Activated T-cell treated with anti-CD3 and anti-CD28 coated beads, Interleukin-2, amount 50 U/mL, for 1 hour (primary cell): ENCODE measurements around the gene MORF4L1.
"Not testable (repeated sequence)": the region's sequence is repeated elsewhere in the genome, so short reads cannot be mapped to it uniquely, and the experiment has no call there.

Source experiments
- DNase-seq: peaks from one replicate; pipeline ENCODE4 v3.0.0-alpha.2; 2020

Gene MORF4L1, protein sequence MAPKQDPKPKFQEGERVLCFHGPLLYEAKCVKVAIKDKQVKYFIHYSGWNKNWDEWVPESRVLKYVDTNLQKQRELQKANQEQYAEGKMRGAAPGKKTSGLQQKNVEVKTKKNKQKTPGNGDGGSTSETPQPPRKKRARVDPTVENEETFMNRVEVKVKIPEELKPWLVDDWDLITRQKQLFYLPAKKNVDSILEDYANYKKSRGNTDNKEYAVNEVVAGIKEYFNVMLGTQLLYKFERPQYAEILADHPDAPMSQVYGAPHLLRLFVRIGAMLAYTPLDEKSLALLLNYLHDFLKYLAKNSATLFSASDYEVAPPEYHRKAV

GRCh38 chr15:78872155-78872971 is at the start of gene MORF4L1:
TSS of gene MORF4L1 (plus strand) at chr15:78872890. CDS start at chr15:78873018, 128 bp downstream.
- DNase-seq: peak; percentile 96

DNA sequence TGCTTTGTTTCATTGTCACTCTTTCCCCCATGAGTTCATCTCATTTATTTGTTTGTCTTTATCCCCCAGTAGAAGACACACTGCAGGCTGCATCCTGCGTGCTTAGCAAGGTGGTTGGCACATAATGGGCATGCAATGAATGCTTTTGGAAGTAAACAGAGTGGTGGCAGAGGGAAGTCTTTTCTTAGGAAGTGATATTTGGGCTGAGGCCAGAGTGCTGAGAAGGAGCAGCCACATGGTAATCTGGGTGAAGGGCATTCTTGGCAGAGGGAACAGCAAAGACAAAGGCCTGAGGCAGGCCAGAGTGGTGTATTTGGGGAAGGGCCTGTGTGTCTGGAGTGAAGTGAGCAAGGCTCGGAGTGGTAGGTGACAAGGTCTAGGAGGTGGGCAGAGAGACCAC is 43.8 kb upstream of the MORF4L1 start:
- DNase-seq: no peak

DNA sequence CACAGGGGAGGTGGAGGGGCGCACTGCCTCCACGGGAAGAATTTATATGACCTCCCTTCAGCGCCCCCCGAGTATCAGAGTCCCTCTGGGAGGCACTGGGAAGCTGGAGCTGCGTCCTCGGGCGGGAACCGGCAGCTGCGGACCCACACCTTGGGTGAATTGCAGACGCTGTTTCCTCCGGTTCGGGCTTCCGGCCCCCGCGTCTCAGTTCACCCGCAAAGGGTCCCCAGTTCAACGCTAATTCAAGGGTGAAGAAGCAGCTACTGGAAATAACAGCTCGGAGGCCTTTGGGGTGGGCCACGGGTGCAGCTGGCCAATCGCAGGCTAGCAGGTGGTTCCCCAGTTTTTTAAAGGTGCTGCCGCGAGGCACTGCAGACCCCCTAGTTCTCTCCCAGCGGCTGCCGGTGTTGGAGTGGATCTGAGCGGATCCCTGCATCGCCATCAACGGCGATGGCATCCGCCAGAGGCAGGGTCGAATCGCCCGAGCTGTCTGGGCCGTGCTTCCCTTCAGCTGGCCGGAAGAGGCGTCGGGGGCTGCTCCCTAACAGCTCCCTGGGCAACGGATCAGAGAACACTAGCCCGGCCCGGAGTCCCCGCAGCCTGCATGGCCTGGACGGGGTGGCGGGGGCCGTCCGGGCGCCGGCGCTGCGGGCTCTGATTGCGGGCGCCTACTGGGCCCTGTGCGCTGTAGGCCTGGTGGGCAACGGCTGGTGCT is 42.0 kb upstream of the MORF4L1 start:
- DNase-seq: peak; percentile 26

DNA sequence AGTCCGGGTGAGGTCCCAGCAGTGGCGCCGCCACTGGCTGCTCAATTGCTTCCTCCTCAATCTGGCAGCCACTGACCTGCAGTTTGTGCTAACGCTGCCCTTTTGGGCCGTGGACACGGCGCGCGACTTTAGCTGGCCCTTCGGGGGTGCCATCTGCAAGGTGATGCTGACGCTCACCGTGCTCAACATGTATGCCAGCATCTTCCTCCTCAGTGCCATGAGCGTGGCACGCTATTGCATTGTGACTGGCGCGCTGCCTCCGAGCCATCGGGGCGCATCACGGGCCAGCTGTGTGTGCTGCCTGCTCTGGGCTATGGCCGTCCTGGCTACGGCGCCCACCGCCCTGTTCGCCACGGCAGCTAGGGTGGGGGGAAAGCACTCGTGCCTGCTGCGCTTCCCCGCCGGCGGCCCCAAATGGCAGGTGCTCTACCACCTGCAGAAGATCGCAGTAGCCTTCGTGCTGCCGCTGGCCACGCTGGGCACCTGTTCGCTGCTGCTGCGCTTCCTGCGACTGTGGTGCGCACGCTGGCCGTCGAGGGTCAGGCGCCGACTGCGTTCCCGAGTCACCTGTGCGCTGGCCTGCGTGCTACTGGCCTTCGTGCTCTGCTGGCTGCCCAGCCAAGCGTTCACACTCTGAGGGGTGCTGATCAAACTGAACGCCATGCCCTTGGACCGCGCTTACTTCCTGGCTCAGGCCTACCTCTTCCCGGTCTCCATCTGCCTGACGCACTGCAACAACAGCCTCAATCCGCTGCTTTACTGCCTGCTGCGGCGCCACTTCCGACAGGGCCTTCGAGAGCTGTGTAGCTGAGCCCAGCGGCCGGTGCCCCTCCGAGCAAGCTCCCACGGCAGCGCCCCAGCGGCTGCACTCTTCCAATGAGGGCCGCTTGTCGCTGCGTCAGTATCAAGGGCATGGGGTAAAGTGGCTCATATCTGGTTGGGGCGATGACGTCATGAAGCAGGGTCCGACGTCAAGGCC is 41.2 kb upstream of the MORF4L1 start:
- DNase-seq: no peak

DNA sequence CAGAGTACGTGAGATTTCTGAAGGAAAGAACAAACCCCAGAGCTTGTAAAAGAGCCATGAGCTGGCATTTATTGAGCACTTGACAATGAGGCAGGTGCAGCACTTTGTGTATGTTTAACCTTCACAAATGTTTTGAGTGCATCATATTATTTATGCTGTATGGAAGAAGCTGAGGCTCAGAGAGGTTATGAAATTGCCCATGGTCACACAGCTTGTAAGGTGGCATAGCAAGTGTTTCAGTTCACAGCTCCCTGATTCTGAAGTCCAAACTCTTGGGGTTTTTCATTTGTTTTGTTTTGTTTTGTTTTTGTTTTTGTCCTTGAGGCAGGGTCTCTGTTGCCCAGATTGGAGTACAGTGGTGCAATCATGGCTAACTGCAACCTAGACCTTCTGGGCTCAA is 36.4 kb upstream of the MORF4L1 start:
- DNase-seq: no peak

GRCh38 chr15:78837131-78837530 is 35.6 kb upstream of the MORF4L1 start:
- DNase-seq: no peak

- DNase-seq: no peak
These were observed 35.1 kb upstream of the MORF4L1 start for GRCh38 chr15:78837543-78837942.

- no peak for DNase-seq
These were observed 34.2 kb upstream of the MORF4L1 start for GRCh38 chr15:78838489-78838888.

- not testable (repeated sequence) for DNase-seq
These were observed 33.5 kb upstream of the MORF4L1 start for GRCh38 chr15:78839151-78839550.

GRCh38 chr15:78840661-78841375 is 31.9 kb upstream of the MORF4L1 start:
- no peak for DNase-seq

DNA sequence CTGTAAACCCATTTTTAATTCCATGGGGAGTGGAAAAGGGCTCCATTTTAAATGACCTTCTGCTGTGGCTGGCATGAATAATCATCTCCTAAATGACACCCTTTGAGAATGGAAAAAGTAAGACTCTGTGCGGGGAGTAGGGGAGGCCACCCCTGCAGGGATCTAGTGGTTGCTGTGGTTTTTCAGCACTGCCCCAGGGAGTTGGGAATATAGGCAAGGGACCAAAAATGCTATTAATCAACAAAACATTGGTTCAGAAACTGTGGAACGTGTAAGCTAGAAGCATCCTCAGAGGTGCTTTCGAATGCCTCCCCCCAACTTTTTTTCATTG is 31.3 kb upstream of the MORF4L1 start:
- no peak for DNase-seq

DNA sequence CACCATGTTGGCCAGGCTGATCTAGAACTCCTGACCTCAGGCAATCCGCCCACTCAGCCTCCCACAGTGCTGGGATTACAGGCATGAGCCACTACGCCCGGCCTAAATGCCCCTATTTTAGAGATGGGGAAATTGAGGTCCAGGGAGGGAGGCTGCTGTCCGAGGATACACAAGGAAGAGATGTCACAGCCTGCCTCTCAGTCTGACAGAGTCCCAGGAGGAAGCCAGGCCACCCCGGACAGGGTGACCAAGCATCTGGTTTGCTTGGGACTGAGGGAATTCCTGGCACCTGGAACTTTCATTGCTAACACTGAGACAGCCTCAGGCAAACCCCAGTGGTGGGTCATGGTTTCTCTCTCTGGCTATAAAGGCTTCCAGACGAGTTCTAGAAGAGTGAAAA is 30.8 kb upstream of the MORF4L1 start:
- no peak for DNase-seq

DNA sequence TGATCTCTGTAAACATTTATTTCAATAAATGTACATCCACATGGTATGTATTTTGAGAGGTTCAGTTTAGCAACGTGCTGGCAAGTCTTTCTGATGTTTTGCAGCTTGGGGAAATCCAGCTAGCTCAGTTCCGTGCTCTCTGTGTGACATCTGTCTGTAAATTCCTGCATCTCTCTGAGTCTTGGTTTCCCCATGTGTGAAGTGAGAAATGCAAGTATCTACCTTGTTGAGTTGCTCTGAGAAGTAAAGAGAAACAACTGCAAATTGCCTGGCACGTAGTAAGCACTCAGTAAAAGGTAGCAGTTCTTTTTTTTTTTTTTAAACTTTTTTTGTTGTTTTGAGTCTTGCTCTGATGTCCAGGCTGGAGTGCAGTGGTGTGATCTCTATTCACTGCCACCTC is 30.2 kb upstream of the MORF4L1 start:
- DNase-seq: no peak

GRCh38 chr15:78846906-78847305 is 25.8 kb upstream of the MORF4L1 start:
- DNase-seq: not testable (repeated sequence)

DNA sequence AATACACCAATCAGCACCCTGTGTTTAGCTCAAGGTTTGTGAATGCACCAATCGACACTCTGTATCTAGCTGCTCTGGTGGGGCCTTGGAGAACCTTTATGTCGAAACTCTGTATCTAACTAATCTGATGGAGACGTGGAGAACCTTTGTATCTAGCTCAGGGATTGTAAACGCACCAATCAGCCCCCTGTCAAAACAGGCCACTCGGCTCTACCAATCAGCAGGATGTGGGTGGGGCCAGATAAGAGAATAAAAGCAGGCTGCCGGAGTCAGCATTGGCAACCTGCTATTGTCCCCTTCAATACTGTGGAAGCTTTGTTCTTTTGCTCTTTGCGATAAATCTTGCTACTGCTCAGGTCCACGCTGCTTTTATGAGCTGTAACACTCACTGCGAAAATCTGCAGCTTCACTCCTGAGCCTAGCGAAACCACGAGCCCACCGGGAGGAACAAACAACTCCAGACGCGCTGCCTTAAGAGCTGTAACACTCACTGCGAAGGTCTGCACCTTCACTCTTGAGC is 25.2 kb upstream of the MORF4L1 start:
- not testable (repeated sequence) for DNase-seq

GRCh38 chr15:78850352-78850751 is 22.3 kb upstream of the MORF4L1 start:
- DNase-seq: no peak

DNA sequence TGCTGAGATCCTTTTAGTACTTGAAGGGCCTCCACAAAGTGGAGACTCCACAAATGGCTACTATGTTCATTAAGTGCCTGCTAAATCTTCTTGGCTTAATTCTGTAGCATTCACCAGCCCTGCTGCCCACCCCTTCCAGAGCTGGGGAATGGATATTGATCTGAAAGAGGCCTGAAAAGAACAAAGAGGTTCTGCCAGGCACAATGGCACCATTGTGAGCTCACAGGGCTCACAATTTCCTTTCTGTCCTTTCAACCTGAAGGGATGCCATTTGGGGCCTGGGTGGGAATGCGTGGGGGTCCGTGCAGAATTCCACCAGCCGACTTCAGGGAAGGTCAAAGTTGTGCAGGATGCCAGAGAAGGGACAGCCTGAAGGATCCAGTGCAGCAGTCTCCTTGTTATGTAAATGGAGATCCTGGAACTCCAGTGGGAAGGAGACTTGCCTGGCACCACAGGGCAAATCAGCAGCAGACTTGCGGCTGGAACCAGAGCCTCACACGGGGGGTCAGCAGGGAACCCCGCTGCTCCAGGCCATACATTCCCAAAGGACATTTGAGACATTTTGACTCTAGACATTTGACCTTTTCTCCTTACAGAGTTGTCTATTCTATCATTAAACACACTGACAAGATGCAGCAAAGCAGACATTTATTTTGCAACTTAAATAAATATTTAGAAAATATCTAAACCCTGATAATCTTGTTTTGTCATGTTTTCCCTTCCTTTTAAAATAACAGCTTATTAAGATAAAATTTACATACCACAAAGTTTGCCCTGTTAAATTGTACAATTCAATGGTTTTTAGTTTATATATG is 21.5 kb upstream of the MORF4L1 start:
- no peak for DNase-seq

DNA sequence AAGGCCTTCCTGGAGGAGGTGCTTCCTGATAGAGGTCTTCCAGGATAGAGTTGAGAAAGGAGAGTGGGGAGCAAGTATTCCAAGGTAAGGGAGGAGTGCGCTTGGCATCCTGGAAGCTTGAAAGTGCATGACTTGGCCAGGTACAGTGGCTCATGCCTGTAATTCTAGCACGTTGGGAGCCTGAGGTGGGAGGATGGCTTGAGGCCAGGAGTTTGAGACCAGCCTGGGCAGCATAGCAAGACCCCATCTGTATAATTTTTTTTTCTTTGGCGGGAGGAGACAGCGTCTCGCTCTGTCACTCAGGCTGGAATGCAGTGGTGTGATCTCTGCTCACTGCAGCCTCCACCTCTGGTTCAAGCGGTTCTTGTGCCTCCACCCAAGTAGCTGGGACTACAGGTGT is 19.2 kb upstream of the MORF4L1 start:
- no peak for DNase-seq

GRCh38 chr15:78854833-78855372 is 17.8 kb upstream of the MORF4L1 start:
- DNase-seq: no peak

DNA sequence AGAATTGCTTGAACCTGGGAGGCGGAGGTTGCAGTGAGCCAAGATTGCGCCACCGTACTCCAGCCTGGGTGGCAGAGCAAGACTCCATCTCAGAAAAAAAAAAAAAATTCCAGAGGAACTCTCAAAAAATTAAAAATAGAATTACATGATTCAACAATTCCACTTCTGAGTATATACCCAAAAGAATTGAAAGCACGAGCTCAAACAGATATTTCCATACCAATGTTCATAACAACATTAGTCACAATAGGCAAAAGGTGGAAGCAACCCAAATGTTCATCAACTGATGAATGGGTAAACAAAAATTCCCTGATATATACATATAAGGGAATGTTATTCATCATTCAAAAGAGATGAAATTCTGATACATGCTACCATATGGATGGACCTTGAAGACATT is 16.9 kb upstream of the MORF4L1 start:
- no peak for DNase-seq
